HFFc6 (cell line): Measurements from ENCODE around the gene KCTD13. TPM values are rescaled to one million over a fixed set of nuclear protein-coding genes. Genes with fewer than 3 reads are reported as not detected.

Experiments
- DNase-seq: peaks from one replicate; pipeline ENCODE4 v3.0.0-alpha.2; 2018
- H3K27ac Mint-ChIP-seq: 2 replicates; pipeline ENCODE4 v1.8.0; 2020; ENCODE audit warnings: mild to moderate bottlenecking, mixed read lengths
- H3K27me3 Mint-ChIP-seq: 2 replicates; pipeline ENCODE4 v1.8.0; 2021; ENCODE audit warnings: mild to moderate bottlenecking, moderate library complexity, mixed read lengths; ENCODE audit not compliant: insufficient read depth
- H3K36me3 Mint-ChIP-seq: 2 replicates; pipeline ENCODE4 v1.8.0; 2021; ENCODE audit warnings: low read depth, mixed read lengths
- H3K4me1 Mint-ChIP-seq: 2 replicates; pipeline ENCODE4 v1.8.0; 2020; ENCODE audit warnings: low read depth, mixed read lengths
- H3K4me3 Mint-ChIP-seq: 2 replicates; pipeline ENCODE4 v1.8.0; 2020; ENCODE audit warnings: mild to moderate bottlenecking, moderate library complexity, mixed read lengths
- H3K9me3 Mint-ChIP-seq: 2 replicates; pipeline ENCODE4 v1.8.0; 2020; ENCODE audit warnings: mild to moderate bottlenecking, mixed read lengths
- CTCF ChIP-seq: fragments of 200-600 bp; sonication (generic); IDR thresholded peaks from 2 replicates; pipeline ENCODE4 v1.5.0; 2021; ENCODE audit warnings: antibody characterized with exemption, mild to moderate bottlenecking
- total RNA-seq, 6 experiments: library from RNA; stranded (reverse); fragmentation: NEBNext Ultra II Directional; extraction: Animal tissue kit (Norgen Biotek cat#: 25700); gene quantifications; 2 replicates in 1 of 6; 3 replicates in 5 of 6; pipeline ENCODE4 v1.2.3, GENCODE V29; 2021

The KCTD13 gene
- total RNA-seq, 6 experiments from 2014 or later = 13.9 to 17.0 (median 16.1) TPM

- peaks cover 18% of the 10 kb centered on the region for H3K27me3 Mint-ChIP-seq
- H3K36me3 Mint-ChIP-seq = no peaks in the 10 kb centered on the region; the same call in 1 of the 2 replicates
- no peak for DNase-seq
- H3K4me1 Mint-ChIP-seq = peaks cover 12% of the 10 kb centered on the region
- no peak for TF ChIP-seq CTCF
- peak overlapping the region; percentile 92 for H3K4me3 Mint-ChIP-seq
- no peak overlapping the region for H3K27ac Mint-ChIP-seq
- no peaks in the 10 kb centered on the region for H3K9me3 Mint-ChIP-seq
These were observed 24.4 kb downstream of the KCTD13 start for GRCh38 chr16:29901607-29901945.

- H3K27ac Mint-ChIP-seq = peak overlapping the region; percentile 92
- peak overlapping the region; percentile 92 for H3K4me3 Mint-ChIP-seq
- no peaks in the 10 kb centered on the region for H3K9me3 Mint-ChIP-seq
- no peak for TF ChIP-seq CTCF
- DNase-seq = no peak
- peaks cover 21% of the 10 kb centered on the region for H3K27me3 Mint-ChIP-seq
- no peaks in the 10 kb centered on the region; the same call in 1 of the 2 replicates for H3K36me3 Mint-ChIP-seq
- peaks cover 12% of the 10 kb centered on the region for H3K4me1 Mint-ChIP-seq
These were observed 25.0 kb downstream of the KCTD13 start for GRCh38 chr16:29900888-29901606.

- no peaks in the 10 kb centered on the region for H3K9me3 Mint-ChIP-seq
- H3K27me3 Mint-ChIP-seq = peaks cover 27% of the 10 kb centered on the region
- H3K36me3 Mint-ChIP-seq = no peaks in the 10 kb centered on the region; the same call in 1 of the 2 replicates
- TF ChIP-seq CTCF = no peak
- peak within 1 kb of the TSS; percentile 92 for H3K27ac Mint-ChIP-seq
- H3K4me3 Mint-ChIP-seq = peak within 1 kb of the TSS; percentile 92
- H3K4me1 Mint-ChIP-seq = peaks cover 12% of the 10 kb centered on the region
- DNase-seq = peak; percentile 65
These were observed 25.7 kb downstream of the KCTD13 start, which contains the start of gene ASPHD1 for GRCh38 chr16:29900102-29900887. Gene ASPHD1 (plus strand): TSS chr16:29900488. CDS start chr16:29900972, 484 bp downstream.

GRCh38 chr16:29899516-29900101 is 26.4 kb downstream of the KCTD13 start, which contains the start of gene SEZ6L2:
Gene SEZ6L2 (minus strand): TSS chr16:29899550. CDS start chr16:29899019, 531 bp downstream.
- peaks cover 12% of the 10 kb centered on the region for H3K4me1 Mint-ChIP-seq
- peak within 1 kb of the TSS; percentile 92 for H3K4me3 Mint-ChIP-seq
- H3K27me3 Mint-ChIP-seq = peaks cover 27% of the 10 kb centered on the region
- no peaks in the 10 kb centered on the region for H3K9me3 Mint-ChIP-seq
- peak; percentile 41; the same call in 1 of the 2 replicates for TF ChIP-seq CTCF
- no peaks in the 10 kb centered on the region; the same call in 1 of the 2 replicates for H3K36me3 Mint-ChIP-seq
- DNase-seq = peak; percentile 28
- peak within 1 kb of the TSS; percentile 92 for H3K27ac Mint-ChIP-seq

- peak overlapping the region; percentile 61; the same call in 1 of the 2 replicates for H3K4me3 Mint-ChIP-seq
- H3K9me3 Mint-ChIP-seq = no peaks in the 10 kb centered on the region
- H3K4me1 Mint-ChIP-seq = peaks cover 12% of the 10 kb centered on the region
- no peak for TF ChIP-seq CTCF
- H3K27ac Mint-ChIP-seq = no peak overlapping the region; the same call in 1 of the 2 replicates
- H3K36me3 Mint-ChIP-seq = no peaks in the 10 kb centered on the region; the same call in 1 of the 2 replicates
- no peak for DNase-seq
- peaks cover 27% of the 10 kb centered on the region for H3K27me3 Mint-ChIP-seq
These were observed 27.1 kb downstream of the KCTD13 start for GRCh38 chr16:29898804-29899515.
